MCF 10A (cell line): ENCODE data around the gene RPL10A. TPM values are rescaled to one million over a fixed set of nuclear protein-coding genes. Genes with fewer than 3 reads are reported as not detected.
A peak's percentile ranks its signal among the peaks of the same experiment; 100 is the strongest.

Experiments used
- Bru-seq: library from RNA; stranded (reverse); fragments of 400-500 nt; gene quantifications from one replicate; lab custom pipeline; 2021; lab: Mats Ljungman, UMichigan
- BruChase-seq, 2 experiments: library from RNA; stranded (reverse); fragments of 400-500 nt; gene quantifications; one replicate each; lab custom pipeline; 2021; lab: Mats Ljungman, UMichigan
- BruUV-seq: library from RNA; stranded (reverse); fragments of 400-500 nt; replicated peaks from 2 replicates; lab custom pipeline; 2021; lab: Mats Ljungman, UMichigan
- CTCF ChIA-PET: fragments of 300-600 bp; sonication (Branson Sonifier 250); formaldehyde crosslinking; extraction: SDS; loops from one replicate; lab custom pipeline; 2021; ENCODE audit warnings: antibody characterized with exemption, inconsistent platforms; lab: Yijun Ruan, JAX
- POLR2A ChIA-PET: fragments of 300-600, 350-650 bp; sonication (Branson Sonifier 250); formaldehyde crosslinking; extraction: SDS; loops from one replicate; lab custom pipeline; 2020; ENCODE audit warnings: antibody characterized with exemption, inconsistent platforms; lab: Yijun Ruan, JAX
- DNase-seq: peaks from one replicate; pipeline ENCODE4 v3.0.0-alpha.2; 2018; ENCODE audit not compliant: unreplicated experiment
- H3K27ac Mint-ChIP-seq: one replicate; pipeline ENCODE4 v1.8.0; 2022; ENCODE audit warnings: mild to moderate bottlenecking, low read depth, mixed read lengths; ENCODE audit not compliant: unreplicated experiment
- H3K27me3 Mint-ChIP-seq: one replicate; pipeline ENCODE4 v1.8.0; 2022; ENCODE audit warnings: mixed read lengths; ENCODE audit not compliant: insufficient read depth, unreplicated experiment
- H3K36me3 Mint-ChIP-seq: one replicate; pipeline ENCODE4 v1.8.0; 2022; ENCODE audit warnings: mild to moderate bottlenecking, moderate library complexity, mixed read lengths; ENCODE audit not compliant: insufficient read depth, unreplicated experiment
- H3K4me1 Mint-ChIP-seq: one replicate; pipeline ENCODE4 v1.8.0; 2022; ENCODE audit warnings: mixed read lengths; ENCODE audit not compliant: insufficient read depth, unreplicated experiment
- H3K4me3 Mint-ChIP-seq: one replicate; pipeline ENCODE4 v1.8.0; 2022; ENCODE audit warnings: mild to moderate bottlenecking, moderate library complexity, mixed read lengths; ENCODE audit not compliant: unreplicated experiment
- H3K9me3 Mint-ChIP-seq: one replicate; pipeline ENCODE4 v1.8.0; 2022; ENCODE audit warnings: mixed read lengths; ENCODE audit not compliant: unreplicated experiment
- intact Hi-C: fragments of 100-400 bp; cut with micrococcal nuclease; formaldehyde crosslinking; loops from 2 replicates; pipeline ENCODE4 v1.14.1; 2022
- long read RNA-seq: library from polyadenylated mRNA; stranded (forward); transcript quantifications from one replicate; pipeline ENCODE4 v2.0.0, GENCODE V29; 2022
- total RNA-seq: library from RNA; stranded (reverse); gene quantifications from 2 replicates; pipeline ENCODE4 v1.2.3, GENCODE V29; 2022
- TF ChIP-seq, protein P1 (sequence below): fragments of 200-600 bp; IDR thresholded peaks from one replicate; pipeline ENCODE4 v1.8.0; 2022; ENCODE audit warnings: antibody characterized with exemption, mild to moderate bottlenecking; ENCODE audit not compliant: unreplicated experiment

Gene RPL10A
- total RNA-seq = 2,403 and 2,457 TPM in 2 replicates
- Bru-seq, nascent RNA = percentile 100 among the genes with signal in this experiment
- BruChase-seq, experiment 1, labeled RNA remaining after a 6-hour chase = percentile 99 among the genes with signal in this experiment
- percentile 99 among the genes with signal in this experiment for BruChase-seq, experiment 2, labeled RNA remaining after a 2-hour chase
- long read RNA-seq, transcript RPL10A-204 (6 exons, 962 nt) = minor isoform, 79 of 2,986 reads
- long read RNA-seq, transcript RPL10A-201 (6 exons, 716 nt) = major isoform, 2,577 of 2,986 reads
- long read RNA-seq, transcript RPL10A-202 (5 exons, 1,063 nt) = minor isoform, 78 of 2,986 reads
- long read RNA-seq, transcript RPL10A-203 (5 exons, 1,069 nt) = minor isoform, 60 of 2,986 reads
- long read RNA-seq, partial matches to known transcripts = 64 of 2,986 reads
- long read RNA-seq, other reads (novel, unspliced or antisense) = 126 of 2,986 reads

DNA sequence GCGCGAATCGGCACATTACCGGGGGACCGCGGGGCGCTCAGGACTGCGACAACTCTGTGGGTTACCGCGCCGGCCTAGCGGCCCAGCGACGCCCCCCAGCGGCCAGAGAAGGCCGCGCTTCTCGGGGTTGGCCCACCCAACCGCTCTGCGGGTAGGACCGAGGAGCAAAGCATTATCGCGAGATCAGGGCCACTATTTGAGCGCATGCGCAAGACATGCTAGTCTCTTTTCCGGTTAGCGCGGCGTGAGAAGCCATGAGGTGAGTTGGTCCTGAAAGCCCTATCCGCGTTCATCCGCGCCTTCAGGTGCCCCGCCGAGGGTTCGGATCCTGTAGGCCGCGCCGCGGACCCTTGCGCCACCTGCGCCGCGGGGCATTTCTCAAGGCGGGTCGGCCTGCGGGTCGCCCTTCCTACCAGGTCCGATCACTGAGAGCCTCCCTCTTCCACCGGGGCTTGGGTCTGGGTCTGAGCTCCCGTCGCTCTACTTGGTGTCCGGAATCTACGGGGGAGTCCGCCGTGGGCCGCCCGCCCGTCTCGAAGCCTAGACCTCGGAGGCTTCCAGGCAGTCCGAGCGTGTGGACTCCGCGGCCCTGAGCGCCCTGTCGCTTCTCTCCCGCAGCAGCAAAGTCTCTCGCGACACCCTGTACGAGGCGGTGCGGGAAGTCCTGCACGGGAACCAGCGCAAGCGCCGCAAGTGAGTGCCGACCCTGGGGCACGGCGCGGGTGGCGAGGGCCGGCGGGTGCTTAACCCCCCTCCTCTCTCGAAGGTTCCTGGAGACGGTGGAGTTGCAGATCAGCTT lies at the start of gene RPL10A:
Gene RPL10A, plus strand, starts transcription at position 221 of the 799 bp plus-strand sequence. Its CDS starts 34 bp downstream, at position 255.
- TF ChIP-seq, protein P1, sequence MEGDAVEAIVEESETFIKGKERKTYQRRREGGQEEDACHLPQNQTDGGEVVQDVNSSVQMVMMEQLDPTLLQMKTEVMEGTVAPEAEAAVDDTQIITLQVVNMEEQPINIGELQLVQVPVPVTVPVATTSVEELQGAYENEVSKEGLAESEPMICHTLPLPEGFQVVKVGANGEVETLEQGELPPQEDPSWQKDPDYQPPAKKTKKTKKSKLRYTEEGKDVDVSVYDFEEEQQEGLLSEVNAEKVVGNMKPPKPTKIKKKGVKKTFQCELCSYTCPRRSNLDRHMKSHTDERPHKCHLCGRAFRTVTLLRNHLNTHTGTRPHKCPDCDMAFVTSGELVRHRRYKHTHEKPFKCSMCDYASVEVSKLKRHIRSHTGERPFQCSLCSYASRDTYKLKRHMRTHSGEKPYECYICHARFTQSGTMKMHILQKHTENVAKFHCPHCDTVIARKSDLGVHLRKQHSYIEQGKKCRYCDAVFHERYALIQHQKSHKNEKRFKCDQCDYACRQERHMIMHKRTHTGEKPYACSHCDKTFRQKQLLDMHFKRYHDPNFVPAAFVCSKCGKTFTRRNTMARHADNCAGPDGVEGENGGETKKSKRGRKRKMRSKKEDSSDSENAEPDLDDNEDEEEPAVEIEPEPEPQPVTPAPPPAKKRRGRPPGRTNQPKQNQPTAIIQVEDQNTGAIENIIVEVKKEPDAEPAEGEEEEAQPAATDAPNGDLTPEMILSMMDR = peak; percentile 92
- CTCF ChIA-PET = interaction anchor here (0.6 to 4.0 kb wide), 22 partner anchors 9 to 1207 kb away, joined by 3 to 22 read pairs (median 4); partner anchors contain the start of genes DEF6 and FANCE

DNA sequence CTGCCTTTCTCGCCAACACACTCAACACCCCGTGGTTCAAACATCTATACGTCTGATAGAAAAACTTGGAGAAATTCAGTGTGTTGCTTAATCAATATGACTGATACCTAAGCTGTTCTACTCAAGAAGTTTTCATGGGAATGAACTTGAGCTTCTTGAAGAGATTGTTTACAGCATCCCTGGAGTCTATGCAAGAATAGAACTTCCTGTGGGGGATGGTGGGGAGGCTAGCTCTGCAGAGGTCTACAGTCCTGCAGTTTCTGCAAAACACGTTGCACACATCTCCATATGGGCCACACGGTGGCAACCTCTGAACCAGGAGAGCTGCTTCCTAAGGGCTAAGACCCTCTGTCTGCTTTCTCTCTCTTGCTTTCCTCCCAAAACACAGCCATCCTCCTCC lies 48.8 kb upstream of the RPL10A start:
- no peaks in the 10 kb centered on the region for H3K27me3 Mint-ChIP-seq
- H3K4me1 Mint-ChIP-seq = peaks cover 4% of the 10 kb centered on the region
- CTCF ChIA-PET = interaction anchor here (0.6 to 1.6 kb wide), 5 partner anchors 10 to 48 kb away, joined by 3 to 5 read pairs (median 4); partner anchors contain the start of gene RPL10A
- no peak overlapping the region for H3K4me3 Mint-ChIP-seq
- peaks cover 21% of the 10 kb centered on the region for H3K36me3 Mint-ChIP-seq
- H3K9me3 Mint-ChIP-seq = no peaks in the 10 kb centered on the region
- TF ChIP-seq, protein P1 = no peak
- no TSS peak for BruUV-seq
- DNase-seq = no peak
- POLR2A ChIA-PET = interaction anchor here (0.6 to 0.8 kb wide), 2 partner anchors 12 to 48 kb away, joined by 3 to 4 read pairs; no protein-coding TSS in a partner anchor
- H3K27ac Mint-ChIP-seq = no peak overlapping the region
- intact Hi-C loops = no loop called here

More for the DNA sequence above, at the start of gene RPL10A:
- Mint-ChIP-seq H3K36me3 (peaks cover 77% of the 10 kb centered on the region), H3K4me3 (peak within 1 kb of the TSS; percentile 95), H3K4me1 (peaks cover 13% of the 10 kb centered on the region), H3K9me3 (no peaks in the 10 kb centered on the region), H3K27me3 (no peaks in the 10 kb centered on the region), H3K27ac (peak within 1 kb of the TSS; percentile 97)
- intact Hi-C loops = loop anchor here (1.0 to 2.0 kb wide), 5 partner anchors 14 to 268 kb away; partner anchors contain the start of genes ARMC12, DEF6 and PPARD
- TSS peak; percentile 57 for BruUV-seq
- POLR2A ChIA-PET = interaction anchor here (0.6 to 10.3 kb wide), 21 partner anchors 9 to 729 kb away, joined by 3 to 198 read pairs (median 4); partner anchors contain the start of genes FANCE, PPARD, SRPK1 and TEAD3
- peak; percentile 97 for DNase-seq

DNA sequence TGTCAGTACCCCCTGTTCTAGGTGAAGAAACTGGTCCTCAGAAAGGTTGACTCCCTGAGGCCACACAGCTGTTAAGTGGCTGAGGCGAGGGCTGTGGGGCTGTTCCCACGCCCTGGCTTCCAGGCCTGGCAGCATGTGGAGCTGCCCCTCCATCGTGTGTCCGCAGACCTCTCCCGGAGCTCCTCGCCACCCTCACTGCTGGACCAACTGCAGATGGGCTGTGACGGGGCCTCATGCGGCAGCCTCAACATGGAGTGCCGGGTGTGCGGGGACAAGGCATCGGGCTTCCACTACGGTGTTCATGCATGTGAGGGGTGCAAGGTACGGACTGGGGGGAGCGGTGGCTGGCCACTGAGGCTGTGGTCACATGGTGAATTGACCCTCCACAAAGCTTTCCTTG lies 48.2 kb upstream of the RPL10A start:
- intact Hi-C loops = no loop called here
- BruUV-seq = no TSS peak
- no peak for DNase-seq
- TF ChIP-seq, protein P1 = no peak
- Mint-ChIP-seq H3K27ac (no peak overlapping the region), H3K36me3 (peaks cover 21% of the 10 kb centered on the region), H3K9me3 (no peaks in the 10 kb centered on the region), H3K4me1 (peaks cover 4% of the 10 kb centered on the region), H3K27me3 (no peaks in the 10 kb centered on the region), H3K4me3 (no peak overlapping the region)
- ChIA-PET CTCF (interaction anchor here (1.0 to 1.6 kb wide), 4 partner anchors 12 to 48 kb away, joined by 3 to 5 read pairs (median 4); partner anchors contain the start of gene RPL10A), POLR2A (interaction anchor here (0.6 kb wide), 1 partner anchor 11 kb away, joined by 3 read pairs; no protein-coding TSS in a partner anchor)
